ENCODE data around the gene TPCN1.

DNA sequence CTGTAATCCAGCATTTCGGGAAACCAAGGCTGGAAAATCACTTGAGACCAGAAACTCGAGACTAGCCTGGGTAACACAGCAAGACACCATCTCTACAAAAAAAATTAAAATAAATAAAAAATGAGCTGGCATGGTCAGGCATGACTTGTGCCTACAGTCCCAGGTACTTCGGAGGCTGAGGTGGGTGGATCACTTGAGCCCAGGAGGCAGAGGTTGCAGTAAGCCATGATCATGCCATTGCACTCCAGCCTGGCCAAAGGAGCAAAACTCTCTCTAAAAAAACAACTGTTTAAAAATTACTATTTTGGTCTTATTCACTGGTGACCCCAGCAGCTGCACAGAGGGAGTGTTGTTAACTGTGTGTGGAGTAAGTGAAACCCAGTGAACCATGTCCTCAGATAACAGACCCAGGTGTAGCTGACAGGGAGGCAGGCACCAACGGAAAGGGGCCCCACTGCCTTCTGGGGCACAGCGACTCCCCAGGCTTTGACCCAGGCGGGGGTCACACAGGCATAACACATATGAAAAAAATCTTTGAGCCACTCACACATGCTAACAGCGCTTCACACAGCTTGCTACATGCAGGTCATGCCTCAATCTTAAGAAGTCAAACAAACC, 48.1 kb upstream of the TPCN1 start:
- TF ChIP-seq, protein P1, sequence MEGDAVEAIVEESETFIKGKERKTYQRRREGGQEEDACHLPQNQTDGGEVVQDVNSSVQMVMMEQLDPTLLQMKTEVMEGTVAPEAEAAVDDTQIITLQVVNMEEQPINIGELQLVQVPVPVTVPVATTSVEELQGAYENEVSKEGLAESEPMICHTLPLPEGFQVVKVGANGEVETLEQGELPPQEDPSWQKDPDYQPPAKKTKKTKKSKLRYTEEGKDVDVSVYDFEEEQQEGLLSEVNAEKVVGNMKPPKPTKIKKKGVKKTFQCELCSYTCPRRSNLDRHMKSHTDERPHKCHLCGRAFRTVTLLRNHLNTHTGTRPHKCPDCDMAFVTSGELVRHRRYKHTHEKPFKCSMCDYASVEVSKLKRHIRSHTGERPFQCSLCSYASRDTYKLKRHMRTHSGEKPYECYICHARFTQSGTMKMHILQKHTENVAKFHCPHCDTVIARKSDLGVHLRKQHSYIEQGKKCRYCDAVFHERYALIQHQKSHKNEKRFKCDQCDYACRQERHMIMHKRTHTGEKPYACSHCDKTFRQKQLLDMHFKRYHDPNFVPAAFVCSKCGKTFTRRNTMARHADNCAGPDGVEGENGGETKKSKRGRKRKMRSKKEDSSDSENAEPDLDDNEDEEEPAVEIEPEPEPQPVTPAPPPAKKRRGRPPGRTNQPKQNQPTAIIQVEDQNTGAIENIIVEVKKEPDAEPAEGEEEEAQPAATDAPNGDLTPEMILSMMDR (conservative IDR thresholded peaks at IDR 0.05; ENCODE audit: low read depth, low read length): no peak
- TF ChIP-seq EZH2 (IDR thresholded peaks at IDR 0.05; ENCODE audit: borderline replicate concordance, low read depth, low read length, poor library complexity, severe bottlenecking): no peak
